ENCODE measurements around the gene CD4. TPM values are rescaled to one million over a fixed set of nuclear protein-coding genes. Genes with fewer than 3 reads are reported as not detected.

CD4 gene
- total RNA-seq, 1 donor: 1.7 TPM

DNA sequence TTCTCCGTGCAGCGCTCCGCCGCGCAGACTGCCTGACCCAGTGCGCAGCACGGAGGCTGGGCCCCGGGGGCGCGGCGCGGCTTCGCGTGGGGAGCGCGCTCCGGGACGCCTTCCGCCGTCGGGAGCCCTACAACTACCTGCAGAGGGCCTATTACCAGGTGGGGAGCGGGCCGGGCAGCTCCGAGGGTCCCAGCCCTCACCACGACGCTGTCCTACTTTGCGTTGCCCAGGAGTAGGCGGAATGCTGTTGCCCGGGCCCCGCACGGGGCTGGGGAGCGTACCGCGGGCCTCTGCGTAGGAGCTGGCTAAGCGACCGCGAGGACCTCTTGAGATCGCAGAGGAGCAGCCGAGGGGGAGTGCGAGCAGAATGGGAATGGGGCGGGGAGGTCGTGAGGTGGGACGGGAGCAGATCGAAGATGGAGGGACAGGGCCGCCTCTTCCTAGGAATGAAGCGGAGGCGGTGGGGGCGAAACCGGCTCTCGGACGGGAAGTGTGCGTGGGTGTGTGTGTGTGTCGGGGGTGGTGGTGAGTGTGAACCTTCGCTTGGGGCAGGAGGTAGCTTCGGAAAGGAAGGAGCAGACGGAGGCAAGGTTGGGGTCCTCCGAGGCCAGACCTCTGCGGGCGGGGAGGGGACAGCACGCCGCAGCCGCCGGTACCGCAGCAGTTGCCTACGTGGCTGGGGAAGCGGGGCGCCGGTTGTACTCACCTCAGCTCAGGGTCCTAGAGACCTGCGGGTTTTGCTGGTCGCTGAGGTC, 39.6 kb downstream of the CD4 start:
- peak; percentile 74 for DNase-seq (ENCODE audit: low read depth)
- TF ChIP-seq, protein P1, sequence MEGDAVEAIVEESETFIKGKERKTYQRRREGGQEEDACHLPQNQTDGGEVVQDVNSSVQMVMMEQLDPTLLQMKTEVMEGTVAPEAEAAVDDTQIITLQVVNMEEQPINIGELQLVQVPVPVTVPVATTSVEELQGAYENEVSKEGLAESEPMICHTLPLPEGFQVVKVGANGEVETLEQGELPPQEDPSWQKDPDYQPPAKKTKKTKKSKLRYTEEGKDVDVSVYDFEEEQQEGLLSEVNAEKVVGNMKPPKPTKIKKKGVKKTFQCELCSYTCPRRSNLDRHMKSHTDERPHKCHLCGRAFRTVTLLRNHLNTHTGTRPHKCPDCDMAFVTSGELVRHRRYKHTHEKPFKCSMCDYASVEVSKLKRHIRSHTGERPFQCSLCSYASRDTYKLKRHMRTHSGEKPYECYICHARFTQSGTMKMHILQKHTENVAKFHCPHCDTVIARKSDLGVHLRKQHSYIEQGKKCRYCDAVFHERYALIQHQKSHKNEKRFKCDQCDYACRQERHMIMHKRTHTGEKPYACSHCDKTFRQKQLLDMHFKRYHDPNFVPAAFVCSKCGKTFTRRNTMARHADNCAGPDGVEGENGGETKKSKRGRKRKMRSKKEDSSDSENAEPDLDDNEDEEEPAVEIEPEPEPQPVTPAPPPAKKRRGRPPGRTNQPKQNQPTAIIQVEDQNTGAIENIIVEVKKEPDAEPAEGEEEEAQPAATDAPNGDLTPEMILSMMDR (IDR thresholded peaks at IDR 0.05; ENCODE audit: insufficient read depth, low read depth, low read length): no peak

GRCh38 chr12:6829536-6830220, 40.4 kb downstream of the CD4 start:
- H3K4me3 ChIP-seq (ENCODE audit: low read depth, low read length): peak overlapping the region; percentile 96
- DNase-seq (ENCODE audit: low read depth): peak; percentile 67
- TF ChIP-seq, protein P1 (IDR thresholded peaks at IDR 0.05; ENCODE audit: insufficient read depth, low read depth, low read length): peak; percentile 31

More for the DNA sequence above, 39.6 kb downstream of the CD4 start:
- H3K4me3 ChIP-seq (ENCODE audit: low read depth, low read length): peak overlapping the region; percentile 96

DNA sequence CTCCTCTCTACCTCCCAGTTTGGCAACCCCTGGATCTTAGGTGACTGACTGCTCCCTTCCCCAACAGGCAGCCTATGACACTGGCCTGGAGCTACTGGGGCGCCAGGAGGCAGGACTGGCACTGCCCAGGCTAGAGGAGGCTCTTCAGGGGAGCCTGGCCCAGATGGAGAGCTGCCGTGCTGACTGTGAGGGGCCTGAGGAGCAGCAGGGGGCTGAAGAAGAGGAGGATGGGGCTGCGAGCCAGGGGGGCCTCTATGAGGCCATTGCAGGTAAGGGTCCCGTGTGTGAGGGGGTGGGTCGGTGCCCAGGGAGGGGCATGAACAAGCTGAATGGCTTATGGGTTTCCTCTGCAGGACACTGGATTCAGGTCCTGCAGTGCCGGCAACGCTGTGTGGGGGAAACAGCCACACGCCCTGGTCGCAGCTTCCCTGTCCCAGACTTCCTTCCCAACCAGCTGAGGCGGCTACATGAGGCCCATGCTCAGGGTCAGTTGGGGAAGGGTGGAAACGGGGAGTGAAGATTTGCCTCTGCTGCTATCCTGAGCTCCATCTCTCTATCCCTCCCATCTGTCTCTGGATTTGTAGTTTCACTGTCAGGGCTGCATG, 41.1 kb downstream of the CD4 start:
- TF ChIP-seq, protein P1 (IDR thresholded peaks at IDR 0.05; ENCODE audit: insufficient read depth, low read depth, low read length): no peak
- peak overlapping the region; percentile 96 for H3K4me3 ChIP-seq (ENCODE audit: low read depth, low read length)

DNA sequence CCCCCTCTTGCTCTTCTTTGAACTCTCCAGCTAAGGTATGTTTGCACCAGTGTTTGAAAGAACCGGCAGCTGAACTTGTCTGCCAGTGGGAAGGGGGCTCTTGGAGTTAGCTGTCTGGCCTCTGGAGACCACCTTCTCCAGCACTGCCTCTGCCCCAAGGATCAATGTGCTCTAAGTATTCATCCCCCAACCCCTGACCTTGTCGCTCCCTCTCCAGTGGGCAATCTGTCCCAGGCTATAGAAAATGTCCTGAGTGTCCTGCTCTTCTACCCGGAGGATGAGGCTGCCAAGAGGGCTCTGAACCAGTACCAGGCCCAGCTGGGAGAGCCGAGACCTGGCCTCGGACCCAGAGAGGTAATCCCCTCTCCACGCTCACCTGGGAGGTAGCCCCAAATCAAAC, 41.7 kb downstream of the CD4 start:
- DNase-seq (ENCODE audit: low read depth): no peak
- H3K4me3 ChIP-seq (ENCODE audit: low read depth, low read length): no peak overlapping the region
- TF ChIP-seq, protein P1 (IDR thresholded peaks at IDR 0.05; ENCODE audit: insufficient read depth, low read depth, low read length): no peak

More for the DNA sequence above, 41.1 kb downstream of the CD4 start:
- no peak for DNase-seq (ENCODE audit: low read depth)

DNA sequence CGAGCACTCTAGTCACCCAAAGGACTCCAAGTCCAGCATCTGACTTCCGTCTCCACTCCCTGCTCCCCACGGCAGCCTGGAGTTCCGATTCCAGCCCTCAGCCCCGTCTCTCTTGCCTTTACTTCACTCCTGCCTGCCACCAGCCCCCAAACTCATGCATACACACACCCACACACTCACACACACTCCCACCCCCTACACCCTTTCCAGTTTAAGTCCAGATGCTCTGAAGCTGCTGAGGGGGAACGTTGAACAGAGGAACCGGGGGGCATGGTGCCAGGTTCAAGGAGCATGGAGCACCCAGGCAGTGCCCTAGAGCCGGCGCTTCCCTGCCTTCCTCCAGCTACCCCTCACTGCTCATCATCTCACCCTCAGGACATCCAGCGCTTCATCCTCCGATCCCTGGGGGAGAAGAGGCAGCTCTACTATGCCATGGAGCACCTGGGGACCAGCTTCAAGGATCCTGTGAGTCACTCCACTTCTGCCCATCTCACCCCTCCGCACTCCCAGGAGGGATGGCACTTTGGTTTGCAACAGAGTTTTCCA, 42.2 kb downstream of the CD4 start:
- TF ChIP-seq, protein P1 (IDR thresholded peaks at IDR 0.05; ENCODE audit: insufficient read depth, low read depth, low read length): no peak
- DNase-seq (ENCODE audit: low read depth): no peak
- H3K4me3 ChIP-seq (ENCODE audit: low read depth, low read length): no peak overlapping the region

DNA sequence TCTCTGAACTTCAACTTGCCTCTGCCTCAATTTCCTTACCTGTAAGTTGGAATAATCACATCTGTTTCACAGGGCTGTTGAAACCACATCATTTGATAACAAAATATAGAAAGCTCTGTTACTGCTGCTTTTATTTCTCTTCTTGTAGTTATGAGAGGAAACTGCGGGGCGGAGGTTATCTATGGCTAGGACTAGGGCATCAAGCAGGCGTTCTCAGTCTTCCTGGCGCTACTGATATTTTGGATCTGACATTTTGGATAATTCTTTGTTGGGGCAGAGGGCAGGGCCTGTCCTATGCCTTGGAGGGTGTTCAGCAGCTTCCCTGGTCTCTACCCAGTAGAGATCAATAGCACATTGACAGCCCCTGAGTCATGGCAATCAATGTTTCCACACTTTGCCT, 42.8 kb downstream of the CD4 start:
- H3K4me3 ChIP-seq (ENCODE audit: low read depth, low read length): no peak overlapping the region
- TF ChIP-seq, protein P1 (IDR thresholded peaks at IDR 0.05; ENCODE audit: insufficient read depth, low read depth, low read length): no peak

More for the DNA sequence above, 42.8 kb downstream of the CD4 start:
- no peak for DNase-seq (ENCODE audit: low read depth)
